ENCODE data around the gene THBS1. TPM values are rescaled to one million over a fixed set of nuclear protein-coding genes. Genes with fewer than 3 reads are reported as not detected.

THBS1 gene
- total RNA-seq, 1 donor = 7,420 TPM

DNA sequence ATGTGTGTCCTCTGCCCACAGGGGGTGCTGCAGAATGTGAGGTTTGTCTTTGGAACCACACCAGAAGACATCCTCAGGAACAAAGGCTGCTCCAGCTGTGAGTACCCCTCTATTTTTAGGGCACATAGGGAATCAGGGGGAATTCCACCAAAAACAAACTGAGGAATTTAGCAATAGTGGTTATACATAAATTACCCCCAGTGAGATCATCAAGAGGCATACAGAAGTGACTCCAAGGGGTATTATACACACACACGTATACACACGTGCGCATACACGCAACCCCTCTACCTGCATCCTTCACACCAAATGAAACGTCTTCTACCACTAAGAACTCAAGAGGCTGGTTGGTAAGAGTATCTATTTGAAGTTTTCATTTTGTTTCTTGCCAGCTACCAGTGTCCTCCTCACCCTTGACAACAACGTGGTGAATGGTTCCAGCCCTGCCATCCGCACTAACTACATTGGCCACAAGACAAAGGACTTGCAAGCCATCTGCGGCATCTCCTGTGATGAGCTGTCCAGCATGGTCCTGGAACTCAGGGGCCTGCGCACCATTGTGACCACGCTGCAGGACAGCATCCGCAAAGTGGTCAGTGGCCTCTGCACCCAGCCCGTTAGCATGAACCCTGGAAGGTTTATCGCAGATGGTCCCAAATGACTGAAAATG lies 2.9 kb downstream of the THBS1 start:
- peak; percentile 59 for DNase-seq (ENCODE audit: low read depth)
- H3K4me3 ChIP-seq (ENCODE audit: low read depth, low read length) = peak overlapping the region; percentile 80
- TF ChIP-seq, protein P1, sequence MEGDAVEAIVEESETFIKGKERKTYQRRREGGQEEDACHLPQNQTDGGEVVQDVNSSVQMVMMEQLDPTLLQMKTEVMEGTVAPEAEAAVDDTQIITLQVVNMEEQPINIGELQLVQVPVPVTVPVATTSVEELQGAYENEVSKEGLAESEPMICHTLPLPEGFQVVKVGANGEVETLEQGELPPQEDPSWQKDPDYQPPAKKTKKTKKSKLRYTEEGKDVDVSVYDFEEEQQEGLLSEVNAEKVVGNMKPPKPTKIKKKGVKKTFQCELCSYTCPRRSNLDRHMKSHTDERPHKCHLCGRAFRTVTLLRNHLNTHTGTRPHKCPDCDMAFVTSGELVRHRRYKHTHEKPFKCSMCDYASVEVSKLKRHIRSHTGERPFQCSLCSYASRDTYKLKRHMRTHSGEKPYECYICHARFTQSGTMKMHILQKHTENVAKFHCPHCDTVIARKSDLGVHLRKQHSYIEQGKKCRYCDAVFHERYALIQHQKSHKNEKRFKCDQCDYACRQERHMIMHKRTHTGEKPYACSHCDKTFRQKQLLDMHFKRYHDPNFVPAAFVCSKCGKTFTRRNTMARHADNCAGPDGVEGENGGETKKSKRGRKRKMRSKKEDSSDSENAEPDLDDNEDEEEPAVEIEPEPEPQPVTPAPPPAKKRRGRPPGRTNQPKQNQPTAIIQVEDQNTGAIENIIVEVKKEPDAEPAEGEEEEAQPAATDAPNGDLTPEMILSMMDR (IDR thresholded peaks at IDR 0.05; ENCODE audit: insufficient read depth, low read depth, low read length) = peak; percentile 46

GRCh38 chr15:39584266-39584659 lies 3.4 kb downstream of the THBS1 start:
- TF ChIP-seq, protein P1 (IDR thresholded peaks at IDR 0.05; ENCODE audit: insufficient read depth, low read depth, low read length) = no peak
- no peak for DNase-seq (ENCODE audit: low read depth)
- peak overlapping the region; percentile 80 for H3K4me3 ChIP-seq (ENCODE audit: low read depth, low read length)

DNA sequence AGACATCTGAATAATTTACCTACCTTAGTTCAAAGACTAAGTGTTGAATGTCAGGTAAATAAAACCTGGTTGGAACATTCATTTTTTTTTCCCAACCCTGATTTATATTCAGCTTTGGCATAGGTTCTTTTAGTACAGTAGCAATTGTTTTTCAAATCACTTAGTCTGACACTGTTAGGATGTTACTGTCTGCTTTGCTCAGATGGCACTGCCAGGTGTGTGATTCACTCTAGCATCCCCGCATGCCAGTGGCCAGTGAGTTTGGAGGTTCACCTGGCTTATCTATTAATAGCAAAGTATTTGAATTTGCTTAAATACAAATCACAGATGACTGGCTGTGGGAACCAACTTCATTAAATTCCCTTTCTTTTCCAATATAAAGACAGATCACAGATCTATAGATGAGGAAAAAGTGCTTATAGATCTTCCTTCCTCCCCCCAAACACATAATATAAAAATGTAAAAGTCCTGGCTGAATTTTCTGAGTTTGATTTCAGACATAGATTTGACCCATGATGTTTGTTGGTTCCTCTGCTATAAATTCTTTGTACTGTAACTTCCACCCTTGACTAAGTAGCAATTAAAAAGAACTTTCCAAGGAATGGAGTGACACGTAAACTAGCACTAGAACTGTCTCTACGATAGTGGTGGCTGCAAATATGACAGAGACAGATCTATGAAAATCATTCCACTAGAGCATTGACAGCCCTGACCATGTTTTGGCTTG lies 3.9 kb downstream of the THBS1 start:
- H3K4me3 ChIP-seq (ENCODE audit: low read depth, low read length) = peak overlapping the region; percentile 80
- DNase-seq (ENCODE audit: low read depth) = peak; percentile 8
- TF ChIP-seq, protein P1 (IDR thresholded peaks at IDR 0.05; ENCODE audit: insufficient read depth, low read depth, low read length) = no peak

GRCh38 chr15:39585389-39585841 lies 4.5 kb downstream of the THBS1 start:
- TF ChIP-seq, protein P1 (IDR thresholded peaks at IDR 0.05; ENCODE audit: insufficient read depth, low read depth, low read length) = no peak
- peak overlapping the region; percentile 80 for H3K4me3 ChIP-seq (ENCODE audit: low read depth, low read length)
- DNase-seq (ENCODE audit: low read depth) = peak; percentile 25

GRCh38 chr15:39585871-39586301 lies 5.0 kb downstream of the THBS1 start:
- no peak for DNase-seq (ENCODE audit: low read depth)
- TF ChIP-seq, protein P1 (IDR thresholded peaks at IDR 0.05; ENCODE audit: insufficient read depth, low read depth, low read length) = no peak
- no peak overlapping the region for H3K4me3 ChIP-seq (ENCODE audit: low read depth, low read length)

DNA sequence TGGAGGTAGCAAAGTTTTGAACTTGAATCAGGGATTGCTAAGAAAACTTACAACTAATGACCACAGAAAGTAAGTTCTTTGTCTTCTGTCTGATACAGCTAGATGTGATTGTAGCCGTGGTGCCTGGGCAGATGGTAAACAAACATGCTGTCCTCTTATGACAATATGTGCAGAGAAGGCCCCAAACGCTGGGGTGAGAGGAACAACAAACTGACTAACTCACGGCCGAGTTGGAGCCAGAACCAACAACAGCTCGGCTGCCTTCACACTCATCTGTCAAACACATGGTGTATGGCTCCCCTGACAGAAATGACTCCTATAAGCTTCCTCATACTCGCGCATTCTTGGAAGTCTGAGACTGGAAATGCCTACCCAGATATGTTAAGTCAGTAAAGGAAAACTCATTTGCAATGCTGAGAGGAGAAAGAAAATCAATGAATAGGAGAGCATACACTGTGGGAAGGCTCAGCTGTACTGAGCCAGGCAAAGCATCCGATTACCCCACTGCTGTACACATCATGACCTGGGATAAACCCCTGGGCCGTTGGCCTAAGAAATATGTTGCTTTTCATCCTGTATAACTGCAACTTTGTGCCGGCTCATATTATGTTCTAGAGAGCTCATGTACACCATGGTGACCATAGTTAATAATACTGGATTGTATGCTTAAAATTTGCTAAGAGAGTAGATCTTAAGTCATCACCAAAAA lies 5.7 kb downstream of the THBS1 start:
- TF ChIP-seq, protein P1 (IDR thresholded peaks at IDR 0.05; ENCODE audit: insufficient read depth, low read depth, low read length) = no peak
- H3K4me3 ChIP-seq (ENCODE audit: low read depth, low read length) = no peak overlapping the region
- DNase-seq (ENCODE audit: low read depth) = peak; percentile 71

All from fibroblast of villous mesenchyme (primary cell).